ENCODE data around the gene DHCR24.

Gene DHCR24

GRCh38 chr1:54863267-54863665 lies 23.7 kb downstream of the DHCR24 start:
- DNase-seq, result no peak

DNA sequence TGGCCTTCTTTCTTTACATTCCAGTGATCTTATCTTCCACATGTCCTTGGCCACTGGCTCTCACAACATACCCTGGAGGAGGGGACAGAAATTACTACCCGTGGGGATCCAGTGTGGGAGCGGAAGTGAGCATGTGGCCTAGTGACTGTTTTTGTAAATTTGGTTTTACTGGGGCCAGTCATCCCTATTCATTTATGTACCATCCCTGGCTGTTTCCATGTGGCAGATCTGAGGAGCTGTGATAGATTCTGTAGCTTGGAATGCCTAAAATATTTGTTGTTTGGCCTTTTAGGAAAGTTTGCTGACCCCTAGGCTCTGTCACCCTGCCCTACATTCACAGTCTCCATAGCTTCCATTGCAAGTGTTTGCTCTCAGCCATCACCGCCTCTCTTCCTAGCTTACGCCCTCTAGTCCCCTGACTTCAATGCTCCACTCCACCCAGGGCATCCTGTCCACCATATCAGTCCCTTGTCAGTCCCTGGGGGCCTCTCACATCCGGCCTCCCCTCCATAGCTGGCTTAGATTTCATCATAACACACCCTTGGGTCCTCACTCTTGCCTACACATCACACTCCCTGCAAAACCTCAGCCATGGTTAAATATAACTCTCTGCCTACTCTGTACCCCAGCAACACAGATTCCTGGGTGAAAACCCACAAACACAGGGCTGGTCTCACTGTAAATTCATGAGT lies 25.8 kb downstream of the DHCR24 start:
- no peak for DNase-seq

DNA sequence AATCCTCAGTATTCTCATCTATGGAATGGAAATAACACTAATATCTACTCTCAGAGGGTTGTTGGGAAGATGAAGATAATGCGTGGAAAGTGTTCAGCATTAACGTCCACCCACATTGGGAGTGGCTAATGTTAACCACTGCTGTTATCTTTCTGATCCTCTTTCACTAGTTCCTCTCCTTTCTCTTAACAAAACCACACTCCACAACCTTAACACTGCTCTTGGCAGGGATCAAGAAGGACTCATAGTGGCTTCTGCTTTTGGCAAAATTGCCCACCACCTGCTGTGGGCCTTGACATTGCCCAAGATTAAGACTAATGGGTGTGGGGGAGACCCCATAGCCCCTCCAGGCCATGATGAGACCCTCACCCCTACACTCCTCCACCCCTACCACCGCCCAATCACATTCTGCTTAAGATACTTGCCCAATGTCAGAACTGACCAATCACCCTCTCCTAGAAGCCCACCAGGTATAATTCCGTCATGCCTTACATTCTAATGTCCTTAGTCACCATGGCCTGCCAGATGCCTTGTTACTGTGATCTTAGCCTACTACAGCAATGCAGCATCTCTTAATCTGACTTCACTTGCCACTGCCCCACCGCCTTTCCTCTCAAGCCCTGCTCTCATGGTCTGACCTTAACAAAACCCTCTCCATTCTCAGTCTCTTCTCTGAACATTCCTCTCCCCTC lies 27.1 kb downstream of the DHCR24 start:
- DNase-seq, result no peak

DNA sequence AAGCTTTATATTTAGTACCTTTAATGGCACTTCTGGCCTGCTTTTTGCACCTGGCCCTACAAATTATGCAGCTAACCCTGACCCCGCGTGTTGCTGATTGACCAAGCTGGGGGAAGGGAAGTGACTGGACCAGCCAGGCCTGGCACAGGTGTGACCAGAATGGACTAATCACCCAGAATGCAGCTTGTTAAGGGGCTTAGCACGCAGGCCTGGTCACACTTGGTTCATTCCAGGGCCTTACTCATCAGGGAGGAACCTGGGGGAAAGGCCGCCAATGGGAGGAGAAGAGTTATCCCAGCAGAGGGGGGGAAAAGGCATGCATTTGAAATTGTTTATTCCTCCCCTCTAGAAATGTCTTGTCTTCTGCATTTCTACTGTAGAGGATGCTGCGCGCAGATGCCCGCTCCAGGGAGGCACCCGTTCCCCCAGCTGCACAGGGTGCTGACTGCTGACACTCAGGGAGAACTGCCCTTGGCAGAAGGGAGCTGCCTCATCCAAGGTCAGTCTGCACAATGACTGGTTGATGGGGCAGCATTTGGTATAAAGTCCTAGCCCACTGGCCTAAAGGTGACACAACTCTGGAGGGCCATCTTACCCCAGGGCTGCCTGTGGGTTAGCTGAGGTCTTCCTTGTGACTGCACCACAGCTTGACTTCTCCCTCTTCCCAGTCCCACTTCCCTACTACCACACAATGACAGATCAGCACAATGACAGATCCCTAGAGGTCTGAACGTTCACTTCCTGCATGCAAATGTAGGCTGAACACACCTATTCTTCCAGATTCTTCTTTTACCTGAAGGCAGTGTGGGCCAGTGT lies 29.0 kb downstream of the DHCR24 start:
- DNase-seq, result no peak

GRCh38 chr1:54857141-54857540 lies 29.9 kb downstream of the DHCR24 start:
- DNase-seq, result no peak

- no peak for DNase-seq
These were observed 32.5 kb downstream of the DHCR24 start for GRCh38 chr1:54854381-54855020.

GRCh38 chr1:54853793-54854370 lies 33.1 kb downstream of the DHCR24 start:
- no peak for DNase-seq

GRCh38 chr1:54853096-54853792 lies 33.8 kb downstream of the DHCR24 start:
- DNase-seq, result no peak

- no peak for DNase-seq
These were observed 35.0 kb downstream of the DHCR24 start for GRCh38 chr1:54851936-54852524.

DNA sequence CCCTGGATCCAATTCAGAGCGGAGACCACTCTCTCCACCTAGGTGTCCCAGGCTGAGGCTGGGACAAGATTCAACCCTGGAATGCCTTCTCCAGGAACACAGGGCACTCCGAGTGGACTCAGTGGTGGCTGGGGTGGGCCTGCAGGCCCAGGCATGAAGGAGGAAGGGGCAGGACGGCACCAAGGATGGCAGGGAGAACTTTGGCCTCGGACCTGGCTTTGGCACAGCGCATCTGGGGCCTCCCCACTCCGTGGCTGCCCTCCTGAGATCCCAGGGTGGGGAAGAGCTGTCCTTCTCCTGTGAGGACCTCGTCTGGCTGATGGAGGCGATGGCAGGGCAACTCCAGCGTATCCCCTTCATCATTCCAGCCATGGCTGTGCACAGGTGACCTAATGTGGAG lies 35.6 kb downstream of the DHCR24 start:
- DNase-seq, result no peak

DNA sequence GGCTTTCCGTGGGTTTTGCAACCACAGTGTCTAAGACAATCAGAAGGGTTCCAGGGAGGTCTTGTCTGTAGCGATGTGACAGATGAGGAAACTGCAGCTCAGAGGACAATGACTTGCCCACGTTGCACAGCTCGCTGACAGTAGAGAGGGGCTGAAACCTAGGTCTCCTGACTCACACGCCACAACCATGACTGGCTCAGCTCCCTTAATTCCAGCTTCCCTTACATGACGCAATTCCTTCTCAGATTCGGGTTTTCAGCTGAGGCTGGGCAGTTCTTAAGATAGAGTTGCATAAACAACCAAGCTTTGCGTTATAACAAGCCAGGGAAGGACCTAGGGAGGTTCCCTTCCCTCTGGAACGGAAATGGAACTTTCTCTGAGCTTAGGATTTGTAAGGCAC lies 36.3 kb downstream of the DHCR24 start:
- DNase-seq, result no peak

GRCh38 chr1:54850069-54850730 lies 36.8 kb downstream of the DHCR24 start:
- DNase-seq, result no peak

GRCh38 chr1:54849219-54850068 lies 37.6 kb downstream of the DHCR24 start:
- DNase-seq, result no peak

DNA sequence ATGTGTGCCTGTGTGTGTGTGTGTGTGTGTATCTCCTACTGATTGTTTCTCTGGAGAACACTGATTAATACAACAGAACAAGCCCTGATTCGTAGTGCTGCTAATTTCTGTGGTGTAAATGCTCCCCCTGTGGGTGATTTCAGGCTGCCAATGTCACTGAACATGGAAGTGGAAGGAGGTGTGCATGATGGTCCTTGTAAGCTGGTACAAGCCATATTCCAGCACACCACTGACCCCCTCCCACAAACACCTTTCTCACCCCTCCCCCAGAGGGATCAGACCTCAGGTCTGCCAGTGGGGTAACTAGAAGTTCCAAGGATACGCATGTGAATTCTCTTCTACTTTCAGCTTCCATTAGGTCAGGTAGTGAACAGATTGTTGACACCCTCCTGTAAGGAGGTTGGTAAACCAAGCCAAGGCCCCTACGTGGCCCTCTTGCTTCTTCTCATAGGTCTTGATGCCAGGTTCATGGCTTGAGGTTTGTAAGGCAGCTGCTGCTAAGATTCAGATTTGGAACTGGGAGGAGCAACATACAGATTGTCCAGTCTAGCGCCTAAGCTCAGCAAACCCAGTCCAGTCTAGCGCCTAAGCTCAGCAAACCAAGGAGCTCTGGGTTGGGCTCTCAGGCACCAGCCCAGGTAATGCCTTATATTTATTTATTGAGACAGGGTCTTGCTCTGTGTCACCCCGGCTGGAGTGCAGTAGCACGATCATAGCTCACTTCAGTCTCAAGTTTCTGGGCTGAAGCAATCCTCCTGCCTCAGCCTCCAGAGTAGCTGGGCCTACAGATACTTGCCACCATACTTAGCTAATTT lies 38.7 kb downstream of the DHCR24 start:
- DNase-seq, result no peak

DNA sequence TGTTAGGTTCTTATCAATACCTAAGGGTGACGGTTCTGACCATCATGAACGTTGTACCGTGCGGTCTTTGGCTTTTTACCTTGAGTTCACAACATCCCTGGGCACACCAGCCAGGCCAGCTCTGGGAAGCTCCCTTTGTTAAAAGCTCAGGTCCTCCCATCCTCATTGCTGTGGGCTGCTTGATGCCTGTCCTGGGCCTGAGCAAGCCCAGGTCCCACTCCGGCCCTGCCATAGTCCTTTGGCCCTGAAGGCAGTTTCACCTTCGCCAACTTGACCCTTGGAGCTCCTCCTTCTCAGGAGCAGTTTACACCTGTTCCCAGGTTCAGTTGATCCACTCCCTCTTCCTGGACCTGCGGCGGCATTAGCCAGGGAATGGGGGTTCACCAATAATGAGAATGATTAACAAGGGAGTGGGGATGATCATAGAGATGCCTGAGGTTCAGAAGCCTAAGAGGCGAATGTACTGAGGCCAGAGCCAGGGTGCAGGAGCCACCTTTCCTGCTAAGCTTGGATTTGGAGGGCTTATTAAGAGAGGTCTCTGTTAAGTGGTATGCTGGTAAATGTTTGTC lies 40.2 kb downstream of the DHCR24 start:
- DNase-seq, result no peak

DNA sequence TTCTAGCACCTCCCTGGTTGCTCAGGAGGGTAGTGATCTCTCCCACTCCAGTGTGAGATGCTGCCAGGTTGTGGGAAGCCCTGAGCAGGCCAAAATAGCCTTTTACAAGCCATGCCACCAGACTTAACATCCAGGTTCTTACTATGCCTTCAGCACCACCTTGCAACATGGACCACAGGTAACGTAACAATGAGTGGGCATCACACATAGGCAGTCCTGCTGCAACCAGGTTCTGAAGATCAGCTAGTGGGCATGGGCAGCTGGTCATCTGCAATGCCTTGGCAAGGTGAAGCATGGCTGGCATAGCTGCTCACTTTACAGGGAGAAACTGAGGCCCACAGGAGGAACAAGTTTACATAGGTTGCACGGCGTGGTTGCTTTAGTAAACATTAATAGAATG lies 40.7 kb downstream of the DHCR24 start:
- no peak for DNase-seq

DNA sequence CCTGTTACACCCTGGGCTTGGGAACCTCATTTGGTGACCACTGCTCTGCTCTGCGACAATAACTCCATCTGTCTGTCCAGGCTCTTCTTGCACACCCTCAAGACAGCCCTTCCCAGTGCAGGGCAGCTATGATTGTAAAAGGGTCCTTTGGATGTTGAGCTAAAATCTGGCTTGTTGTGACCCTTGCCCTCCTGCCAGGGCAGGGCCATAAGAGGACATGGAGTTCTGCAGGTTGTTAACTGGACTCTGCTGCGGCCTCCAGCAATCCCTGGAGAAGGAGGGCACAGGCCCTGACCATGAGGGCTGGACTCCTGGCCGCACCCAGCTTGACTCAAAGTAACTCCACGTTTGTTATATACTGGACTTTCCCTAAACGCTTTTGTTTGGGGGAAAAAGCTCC lies 41.2 kb downstream of the DHCR24 start:
- DNase-seq, result no peak

DNA sequence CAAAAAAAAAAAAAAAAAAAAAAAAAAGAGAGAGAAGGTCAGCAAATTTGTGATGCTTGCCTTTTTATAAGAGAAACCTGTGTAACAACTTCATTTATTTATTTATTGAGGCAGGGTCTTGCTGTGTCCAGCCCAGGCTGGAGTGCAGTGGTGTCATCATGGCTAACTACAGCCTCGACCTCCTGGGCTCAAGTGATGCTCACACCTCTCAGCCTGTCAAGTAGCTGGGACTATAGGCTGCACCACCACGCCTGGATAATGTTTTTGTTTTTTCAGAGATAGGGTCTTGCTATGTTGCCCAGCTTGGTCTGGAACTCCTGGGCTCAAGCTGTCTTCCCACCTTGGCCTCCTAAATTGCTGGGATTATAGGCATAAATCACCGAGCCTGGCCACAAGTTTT lies 42.4 kb downstream of the DHCR24 start:
- no peak for DNase-seq

- no peak for DNase-seq
These were observed 43.5 kb downstream of the DHCR24 start for GRCh38 chr1:54843449-54843848.

Data from activated CD4-positive, CD25-positive, alpha-beta regulatory T cell (primary cell).